ENCODE results near the gene SLC22A5. TPM values are rescaled to one million over a fixed set of nuclear protein-coding genes. Genes with fewer than 3 reads are reported as not detected.

The SLC22A5 gene
- total RNA-seq (ENCODE audit: low replicate concordance), result 21.6 and 39.3 TPM in 2 replicates
- long read RNA-seq, transcript SLC22A5-201 (10 exons, 3,237 nt), result major isoform, 23 of 38 reads
- long read RNA-seq, partial matches to known transcripts, result 4 of 38 reads
- long read RNA-seq, other reads (novel, unspliced or antisense), result 11 of 38 reads

- Mint-ChIP-seq H3K27me3 (no peaks in the 10 kb centered on the region), H3K27ac (peak within 1 kb of the TSS; percentile 94), H3K36me3 (peaks cover under 1% of the 10 kb centered on the region), H3K4me1 (ENCODE audit: unreplicated experiment) (peaks cover 38% of the 10 kb centered on the region), H3K9me3 (no peaks in the 10 kb centered on the region), H3K4me3 (peak within 1 kb of the TSS; percentile 90)
- TF ChIP-seq CTCF (conservative IDR thresholded peaks at IDR 0.05), result no peak
- DNase-seq (ENCODE audit: extremely low spot score, unreplicated experiment), result peak; percentile 81
Measured at GRCh38 chr5:132369474-132370180, at the start of gene SLC22A5. Gene SLC22A5 (plus strand): TSS chr5:132369710. CDS start chr5:132369973, 263 bp downstream.

- Mint-ChIP-seq H3K27ac (no peak overlapping the region), H3K4me3 (no peak overlapping the region), H3K9me3 (no peaks in the 10 kb centered on the region), H3K27me3 (no peaks in the 10 kb centered on the region), H3K4me1 (ENCODE audit: unreplicated experiment) (peaks cover 20% of the 10 kb centered on the region), H3K36me3 (peaks cover 10% of the 10 kb centered on the region)
- no peak for TF ChIP-seq CTCF (conservative IDR thresholded peaks at IDR 0.05)
- DNase-seq (ENCODE audit: extremely low spot score, unreplicated experiment), result no peak
Measured at GRCh38 chr5:132319975-132320374, 49.5 kb upstream of the SLC22A5 start.

- H3K27ac Mint-ChIP-seq, result no peak overlapping the region
- no peaks in the 10 kb centered on the region for H3K9me3 Mint-ChIP-seq
- no peaks in the 10 kb centered on the region for H3K27me3 Mint-ChIP-seq
- H3K4me1 Mint-ChIP-seq (ENCODE audit: unreplicated experiment), result peaks cover 28% of the 10 kb centered on the region
- DNase-seq (ENCODE audit: extremely low spot score, unreplicated experiment), result no peak
- H3K36me3 Mint-ChIP-seq, result peaks cover 10% of the 10 kb centered on the region
- H3K4me3 Mint-ChIP-seq, result no peak overlapping the region
- no peak for TF ChIP-seq CTCF (conservative IDR thresholded peaks at IDR 0.05)
Measured at GRCh38 chr5:132321109-132321721, 48.3 kb upstream of the SLC22A5 start.

GRCh38 chr5:132322266-132322665, 47.2 kb upstream of the SLC22A5 start:
- no peaks in the 10 kb centered on the region for H3K9me3 Mint-ChIP-seq
- no peak for DNase-seq (ENCODE audit: extremely low spot score, unreplicated experiment)
- peak overlapping the region; percentile 53 for H3K27ac Mint-ChIP-seq
- no peaks in the 10 kb centered on the region for H3K27me3 Mint-ChIP-seq
- H3K36me3 Mint-ChIP-seq, result peaks cover 10% of the 10 kb centered on the region
- H3K4me1 Mint-ChIP-seq (ENCODE audit: unreplicated experiment), result peaks cover 29% of the 10 kb centered on the region
- peak overlapping the region; percentile 17 for H3K4me3 Mint-ChIP-seq
- no peak for TF ChIP-seq CTCF (conservative IDR thresholded peaks at IDR 0.05)

GRCh38 chr5:132323202-132323601, 46.3 kb upstream of the SLC22A5 start:
- Mint-ChIP-seq H3K36me3 (peaks cover 13% of the 10 kb centered on the region), H3K4me1 (ENCODE audit: unreplicated experiment) (peaks cover 34% of the 10 kb centered on the region), H3K4me3 (no peak overlapping the region), H3K27me3 (no peaks in the 10 kb centered on the region), H3K9me3 (no peaks in the 10 kb centered on the region), H3K27ac (no peak overlapping the region)
- no peak for DNase-seq (ENCODE audit: extremely low spot score, unreplicated experiment)
- TF ChIP-seq CTCF (conservative IDR thresholded peaks at IDR 0.05), result no peak
